ENCODE results near the gene ATG2A.

DNA sequence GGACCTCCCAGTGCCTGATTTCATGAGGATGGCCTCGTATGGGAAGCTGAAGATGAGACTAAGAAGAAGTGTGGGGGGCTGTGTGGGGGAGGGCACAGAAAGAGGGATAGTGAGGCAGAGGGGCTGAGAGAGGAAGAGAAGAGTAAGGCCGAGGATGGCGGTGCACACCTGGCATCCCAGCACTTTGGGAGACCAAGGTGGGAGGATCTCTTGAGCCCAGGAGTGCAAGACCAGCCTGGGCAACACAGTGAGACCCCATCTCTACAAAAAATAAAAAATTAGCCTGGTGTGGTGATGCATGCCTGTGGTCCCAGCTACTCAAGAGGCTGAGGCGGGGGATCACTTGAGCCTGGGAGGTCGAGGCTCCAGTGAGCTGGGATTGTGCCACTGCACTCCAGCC lies 25.1 kb downstream of the ATG2A start:
- TF ChIP-seq, protein P1, sequence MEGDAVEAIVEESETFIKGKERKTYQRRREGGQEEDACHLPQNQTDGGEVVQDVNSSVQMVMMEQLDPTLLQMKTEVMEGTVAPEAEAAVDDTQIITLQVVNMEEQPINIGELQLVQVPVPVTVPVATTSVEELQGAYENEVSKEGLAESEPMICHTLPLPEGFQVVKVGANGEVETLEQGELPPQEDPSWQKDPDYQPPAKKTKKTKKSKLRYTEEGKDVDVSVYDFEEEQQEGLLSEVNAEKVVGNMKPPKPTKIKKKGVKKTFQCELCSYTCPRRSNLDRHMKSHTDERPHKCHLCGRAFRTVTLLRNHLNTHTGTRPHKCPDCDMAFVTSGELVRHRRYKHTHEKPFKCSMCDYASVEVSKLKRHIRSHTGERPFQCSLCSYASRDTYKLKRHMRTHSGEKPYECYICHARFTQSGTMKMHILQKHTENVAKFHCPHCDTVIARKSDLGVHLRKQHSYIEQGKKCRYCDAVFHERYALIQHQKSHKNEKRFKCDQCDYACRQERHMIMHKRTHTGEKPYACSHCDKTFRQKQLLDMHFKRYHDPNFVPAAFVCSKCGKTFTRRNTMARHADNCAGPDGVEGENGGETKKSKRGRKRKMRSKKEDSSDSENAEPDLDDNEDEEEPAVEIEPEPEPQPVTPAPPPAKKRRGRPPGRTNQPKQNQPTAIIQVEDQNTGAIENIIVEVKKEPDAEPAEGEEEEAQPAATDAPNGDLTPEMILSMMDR (conservative IDR thresholded peaks at IDR 0.05; ENCODE audit: low read depth, low read length), result no peak
- TF ChIP-seq EZH2 (IDR thresholded peaks at IDR 0.05; ENCODE audit: borderline replicate concordance, low read depth, low read length, poor library complexity, severe bottlenecking), result no peak

Measured in A673 (cell line).